Stimulated activated effector memory CD8-positive, alpha-beta T cell treated with anti-CD3 and anti-CD28 coated beads, Interleukin-12 subunit alpha, Interleukin-12 subunit beta, amount 100 ng/mL, for 72 hours (primary cell): Measurements from ENCODE around the gene HGS.

Source experiments
- ATAC-seq: fragments of 150-1000 bp; cut with Tn5 transposase; 2 replicates; pipeline ENCODE4 v1.10.0; 2021
- DNase-seq, 2 donors: peaks; one replicate each; pipeline ENCODE4 v3.0.0; 2021 to 2022; ENCODE audit warnings: low spot score in 2 of 2
- H3K27ac Mint-ChIP-seq: one replicate; pipeline ENCODE4 v1.8.0; 2022; ENCODE audit warnings: mild to moderate bottlenecking, mixed read lengths
- H3K36me3 Mint-ChIP-seq: one replicate; pipeline ENCODE4 v1.8.0; 2022; ENCODE audit warnings: mild to moderate bottlenecking, mixed read lengths
- H3K4me1 Mint-ChIP-seq: one replicate; pipeline ENCODE4 v1.8.0; 2022; ENCODE audit warnings: mixed read lengths
- H3K4me3 Mint-ChIP-seq: one replicate; pipeline ENCODE4 v1.8.0; 2022; ENCODE audit warnings: mild to moderate bottlenecking, mixed read lengths
- H3K9me3 Mint-ChIP-seq: one replicate; pipeline ENCODE4 v1.8.0; 2022; ENCODE audit warnings: mixed read lengths

Gene HGS

DNA sequence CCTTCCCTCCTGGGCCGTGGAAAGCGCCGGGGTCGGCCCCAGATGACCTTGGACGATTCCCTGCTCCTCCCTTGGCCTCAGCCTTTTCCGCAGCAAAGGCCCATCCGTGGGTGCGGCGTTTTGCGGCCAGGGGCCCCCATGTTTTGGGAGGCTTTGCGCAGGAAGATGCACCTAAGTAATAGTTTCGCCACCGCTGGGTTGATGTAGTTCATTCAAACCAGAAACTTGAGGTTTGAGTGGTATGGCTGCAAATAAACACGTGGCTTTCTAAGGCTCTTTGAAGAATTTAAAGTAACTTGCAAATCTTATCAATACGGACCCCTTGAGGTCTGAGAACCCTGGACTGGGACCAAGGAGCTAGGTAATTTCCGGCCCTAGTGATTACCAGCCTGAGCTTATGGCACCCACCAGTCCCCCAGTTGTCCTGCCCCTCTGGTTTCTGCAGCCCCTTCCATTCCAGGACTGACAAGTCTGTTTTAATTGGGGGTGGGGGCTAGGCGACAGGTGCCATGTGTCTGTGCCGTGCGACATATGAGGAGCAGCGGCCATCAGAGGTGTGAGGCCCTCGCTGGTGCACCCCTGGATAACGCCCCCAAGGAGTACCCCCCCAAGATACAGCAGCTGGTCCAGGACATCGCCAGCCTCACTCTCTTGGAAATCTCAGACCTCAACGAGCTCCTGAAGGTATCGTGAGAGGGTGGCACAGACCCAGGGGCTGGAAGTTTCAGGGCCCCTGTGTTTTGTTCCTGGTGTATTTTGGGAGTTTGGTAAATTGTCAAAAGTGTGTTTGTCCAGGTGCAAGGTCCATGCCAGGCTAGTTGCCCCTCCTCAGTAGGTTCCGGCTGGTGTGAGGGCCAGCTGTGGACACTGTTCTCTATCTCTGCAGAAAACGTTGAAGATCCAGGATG is 20.2 kb downstream of the HGS start:
- Mint-ChIP-seq H3K4me1 (peaks cover 48% of the 10 kb centered on the region), H3K4me3 (peak overlapping the region; percentile 94), H3K36me3 (peaks cover 89% of the 10 kb centered on the region), H3K9me3 (no peaks in the 10 kb centered on the region), H3K27ac (peak overlapping the region; percentile 99)
- ATAC-seq (no peak), DNase-seq (no peak)

DNA sequence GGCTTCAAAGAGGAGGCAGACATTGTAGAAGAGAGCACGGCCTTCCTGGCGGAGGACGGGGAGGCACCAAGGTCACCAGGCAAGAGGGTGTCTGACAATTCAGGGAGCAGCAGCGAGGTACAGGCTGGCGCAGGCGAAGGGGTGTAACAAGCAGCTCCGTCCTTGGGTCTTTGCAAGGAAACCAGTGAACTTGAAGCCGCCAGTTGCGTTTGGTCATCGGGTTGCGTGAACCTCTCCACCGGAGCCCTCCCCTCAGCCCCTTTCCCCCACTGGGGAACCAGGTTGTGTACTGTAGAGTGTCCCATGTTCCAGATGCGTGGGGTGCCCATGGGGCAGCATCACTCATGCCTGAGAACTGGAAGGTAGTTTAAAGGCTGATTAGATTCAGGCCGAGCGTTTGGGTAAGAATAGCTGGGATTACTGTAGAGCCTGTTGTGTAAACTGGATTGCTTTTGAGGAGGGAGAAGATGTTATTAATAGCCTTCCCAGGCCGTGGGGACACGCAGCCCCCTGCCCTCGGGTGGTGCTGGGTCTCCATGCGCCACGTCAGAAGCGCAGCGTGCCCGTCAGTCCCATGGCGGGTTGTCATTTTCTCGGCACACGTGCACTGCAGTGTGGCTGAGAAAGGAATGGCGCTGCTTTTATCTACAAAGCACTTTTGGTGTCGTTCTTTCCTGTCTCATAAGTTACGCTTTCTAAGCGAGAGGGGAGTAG is 21.9 kb downstream of the HGS start:
- Mint-ChIP-seq H3K36me3 (peaks cover 78% of the 10 kb centered on the region), H3K4me1 (peaks cover 53% of the 10 kb centered on the region), H3K27ac (peak overlapping the region; percentile 23), H3K9me3 (no peaks in the 10 kb centered on the region), H3K4me3 (no peak overlapping the region)
- ATAC-seq, result no peak
- no peak for DNase-seq

DNA sequence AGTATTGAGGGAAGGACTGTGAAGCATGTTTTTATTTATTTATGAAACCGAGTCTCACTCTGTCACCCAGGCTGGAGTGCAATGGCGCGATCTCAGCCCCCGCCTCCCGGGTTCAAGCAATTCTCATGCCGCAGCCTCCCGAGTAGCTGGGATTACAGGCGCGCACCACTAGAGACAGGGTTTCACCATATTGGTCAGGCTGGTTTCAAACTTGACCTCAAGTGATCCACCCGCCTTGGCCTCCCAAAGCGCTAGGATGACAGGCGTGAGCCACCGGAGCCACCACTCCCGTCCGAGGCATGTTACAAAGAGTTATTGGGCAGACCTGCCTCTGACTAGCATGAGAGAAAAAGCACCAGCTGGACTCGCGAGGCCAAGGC is 22.4 kb downstream of the HGS start:
- no peak overlapping the region for H3K27ac Mint-ChIP-seq
- H3K4me1 Mint-ChIP-seq, result peaks cover 52% of the 10 kb centered on the region
- no peaks in the 10 kb centered on the region for H3K9me3 Mint-ChIP-seq
- no peak overlapping the region for H3K4me3 Mint-ChIP-seq
- ATAC-seq (no peak), DNase-seq (no peak)
- peaks cover 78% of the 10 kb centered on the region for H3K36me3 Mint-ChIP-seq

DNA sequence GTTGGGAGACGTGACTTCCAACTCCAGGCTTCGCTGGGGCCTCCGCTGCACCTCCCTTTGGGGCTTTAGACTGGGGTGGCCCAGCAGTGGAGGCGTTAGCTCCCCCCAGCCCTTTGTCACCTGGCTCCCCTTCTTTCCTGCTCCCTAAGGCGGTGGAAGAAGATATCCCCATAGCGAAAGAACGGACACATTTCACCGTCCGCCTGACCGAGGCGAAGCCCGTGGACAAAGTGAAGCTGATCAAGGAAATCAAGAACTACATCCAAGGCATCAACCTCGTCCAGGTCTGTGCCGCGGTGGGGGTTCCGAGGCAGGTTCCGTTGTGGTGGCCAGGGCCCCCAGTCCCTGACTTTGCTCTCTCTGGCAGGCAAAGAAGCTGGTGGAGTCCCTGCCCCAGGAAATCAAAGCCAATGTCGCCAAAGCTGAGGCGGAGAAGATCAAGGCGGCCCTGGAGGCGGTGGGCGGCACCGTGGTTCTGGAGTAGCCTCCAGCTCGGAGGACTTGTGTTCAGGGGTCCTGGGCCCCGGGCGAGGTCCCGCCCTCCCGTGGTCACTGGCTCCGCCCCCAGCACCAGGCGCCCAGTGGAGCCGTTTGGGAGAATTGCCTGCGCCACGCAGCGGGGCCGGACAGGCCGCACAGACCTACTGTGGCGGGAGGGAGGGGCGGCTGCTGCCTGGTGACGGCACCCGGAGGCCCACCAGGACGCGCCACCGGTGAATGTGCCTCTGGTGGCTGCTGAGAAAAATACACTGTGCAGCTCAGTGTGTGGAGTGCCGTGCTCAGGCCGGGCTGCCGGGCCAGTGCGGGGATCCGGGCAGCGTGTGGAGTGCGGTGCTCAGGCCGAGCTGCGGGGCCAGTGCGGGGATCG is 23.2 kb downstream of the HGS start:
- Mint-ChIP-seq H3K27ac (no peak overlapping the region), H3K4me1 (peaks cover 44% of the 10 kb centered on the region), H3K36me3 (peaks cover 74% of the 10 kb centered on the region), H3K4me3 (no peak overlapping the region), H3K9me3 (no peaks in the 10 kb centered on the region)
- DNase-seq (no peak), ATAC-seq (no peak)

DNA sequence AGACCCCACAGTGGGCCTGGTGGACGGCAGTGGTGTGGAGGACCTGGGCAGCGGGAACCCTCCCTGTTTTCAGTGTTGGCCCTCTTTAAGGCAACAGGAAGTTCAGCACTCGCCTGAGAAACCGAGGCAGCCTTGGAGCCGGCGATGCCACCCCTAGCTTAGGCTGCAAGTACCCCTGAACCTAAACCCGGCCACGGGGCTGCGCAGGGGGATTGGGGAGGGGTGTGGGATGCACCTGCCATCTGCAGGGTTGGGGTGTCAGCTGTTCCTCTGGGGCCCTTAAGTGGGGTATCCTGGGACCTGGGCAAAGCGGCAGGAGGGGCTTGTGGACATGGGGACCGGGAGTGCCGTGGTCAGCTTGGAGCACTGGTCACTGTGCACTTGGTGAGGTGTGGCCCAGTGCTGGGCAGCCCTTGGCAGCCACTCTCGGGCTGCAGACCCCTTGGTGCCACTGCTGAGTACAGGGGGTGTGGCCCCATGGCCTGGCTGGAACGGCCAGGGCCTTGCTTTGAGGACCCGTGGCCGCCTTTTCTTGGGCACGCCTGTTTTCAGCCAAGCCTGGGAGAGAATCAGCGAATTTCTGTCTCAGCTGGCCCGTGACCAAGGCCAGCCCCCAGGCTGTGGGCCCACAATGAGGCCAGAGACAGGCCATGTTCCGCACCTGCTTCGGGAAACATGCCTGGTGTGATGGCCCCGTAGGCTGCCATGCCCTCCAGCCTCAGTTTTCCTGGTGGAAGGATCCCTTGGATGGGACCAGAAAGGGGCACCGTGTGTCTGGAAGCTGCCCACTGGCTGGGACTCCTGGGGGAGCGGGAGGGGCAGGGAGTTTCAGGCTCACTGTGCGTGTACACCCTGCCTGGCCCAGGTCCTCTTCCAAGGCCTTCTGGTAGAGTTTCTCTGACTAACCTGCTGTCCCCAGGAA is 24.2 kb downstream of the HGS start:
- Mint-ChIP-seq H3K36me3 (peaks cover 70% of the 10 kb centered on the region), H3K27ac (no peak overlapping the region), H3K4me1 (peaks cover 42% of the 10 kb centered on the region), H3K4me3 (no peak overlapping the region), H3K9me3 (no peaks in the 10 kb centered on the region)
- DNase-seq (no peak), ATAC-seq (no peak)

DNA sequence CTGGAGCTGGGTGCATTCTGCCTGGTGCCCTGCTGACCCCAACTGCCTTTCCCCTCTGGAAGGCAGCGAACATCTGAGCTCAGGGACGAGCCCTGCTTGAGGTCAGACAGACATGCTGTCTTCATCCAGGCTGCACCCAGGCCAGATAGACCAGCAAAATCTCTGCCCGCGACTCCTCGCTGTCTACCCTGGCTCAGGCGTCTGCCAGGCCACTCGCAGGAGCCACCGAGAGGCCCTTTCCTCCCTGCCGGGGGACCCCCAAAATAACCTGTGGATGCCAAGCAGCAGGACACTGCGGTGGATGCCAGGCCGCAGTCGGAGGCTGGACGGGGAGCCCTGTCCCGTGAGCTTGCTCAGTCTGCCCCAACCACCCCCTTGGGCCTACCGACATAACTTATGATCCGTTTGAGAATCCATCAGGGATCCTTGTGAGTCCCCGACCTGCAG is 25.0 kb downstream of the HGS start:
- no peak overlapping the region for H3K27ac Mint-ChIP-seq
- no peaks in the 10 kb centered on the region for H3K9me3 Mint-ChIP-seq
- no peak for ATAC-seq
- peaks cover 43% of the 10 kb centered on the region for H3K4me1 Mint-ChIP-seq
- no peak overlapping the region for H3K4me3 Mint-ChIP-seq
- no peak for DNase-seq
- H3K36me3 Mint-ChIP-seq, result peaks cover 65% of the 10 kb centered on the region

DNA sequence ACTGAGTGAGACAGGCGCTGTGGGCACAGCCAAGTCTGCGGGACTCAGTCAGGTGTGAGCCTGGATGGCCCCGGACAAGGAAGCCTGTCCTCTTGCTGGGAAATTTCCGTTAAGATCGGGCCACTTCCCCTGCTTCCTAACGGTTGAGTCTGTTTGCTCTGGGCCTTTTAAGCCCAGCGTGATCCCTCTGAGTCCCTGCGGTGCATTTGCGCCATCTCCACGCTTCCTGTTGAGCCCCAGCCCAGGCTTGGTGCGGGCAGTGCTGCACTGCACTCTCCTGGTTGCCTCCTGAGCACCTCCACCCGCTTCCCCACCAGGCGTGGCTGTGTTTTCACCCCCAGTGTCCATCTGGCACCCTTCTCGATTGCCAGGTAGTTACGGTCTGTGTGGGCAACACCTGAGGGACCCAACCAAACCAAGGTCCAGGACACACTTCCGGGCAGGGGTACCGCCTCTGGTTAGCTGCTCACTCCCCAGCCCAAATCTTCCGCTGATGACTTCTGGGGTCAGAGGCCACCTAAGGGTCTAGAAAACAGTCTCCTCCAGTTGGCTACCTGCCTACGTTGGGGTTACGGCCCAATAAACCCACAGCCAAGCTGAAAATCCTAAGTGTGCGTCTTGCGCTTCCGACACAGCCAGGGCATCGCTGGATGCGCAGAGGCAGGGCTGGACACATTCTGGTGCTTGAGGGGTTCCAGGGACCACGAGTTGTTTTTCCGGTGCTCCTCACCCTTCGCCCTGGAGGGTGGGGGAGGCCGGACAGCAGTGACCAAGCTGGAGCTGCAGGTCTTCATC is 26.9 kb downstream of the HGS start:
- no peaks in the 10 kb centered on the region for H3K9me3 Mint-ChIP-seq
- H3K27ac Mint-ChIP-seq, result peak overlapping the region; percentile 79
- H3K4me3 Mint-ChIP-seq, result peak overlapping the region; percentile 74
- ATAC-seq (no peak), DNase-seq (no peak)
- peaks cover 28% of the 10 kb centered on the region for H3K4me1 Mint-ChIP-seq
- peaks cover 46% of the 10 kb centered on the region for H3K36me3 Mint-ChIP-seq

DNA sequence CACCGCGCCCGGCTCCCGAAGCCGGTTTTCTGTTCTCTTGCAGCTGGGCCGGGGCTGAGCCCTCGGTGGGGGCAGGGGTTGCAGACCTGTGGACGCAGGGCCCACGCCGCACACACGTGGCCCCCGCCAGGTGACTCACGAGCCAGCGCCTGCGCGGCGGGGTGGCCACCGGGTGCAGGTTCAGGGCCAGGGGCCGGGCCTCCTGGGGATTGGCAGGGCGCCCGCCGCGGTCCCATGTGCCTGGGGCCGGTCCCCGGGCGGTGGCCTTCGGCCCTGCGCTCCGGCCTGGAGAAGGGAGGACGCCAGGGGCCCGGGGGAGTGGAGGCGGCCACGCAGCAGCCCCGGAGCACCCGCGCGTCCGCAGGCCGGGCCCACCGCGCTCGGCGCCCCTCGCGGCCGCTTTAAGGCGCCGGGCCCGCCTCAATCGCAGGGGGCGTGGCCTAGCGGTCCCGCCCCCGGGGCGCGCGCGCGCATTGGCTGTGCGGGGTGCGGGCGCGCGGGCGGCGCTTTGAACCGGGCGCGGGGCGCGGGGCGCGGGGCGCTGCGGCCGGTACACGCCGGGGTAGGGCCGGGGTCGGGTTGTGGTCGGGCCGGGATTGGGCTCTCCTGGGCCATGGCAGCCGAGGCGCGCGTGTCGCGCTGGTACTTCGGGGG is 28.1 kb downstream of the HGS start, which contains the start of gene SLC25A10:
Gene SLC25A10 (plus strand): TSS at position 471 of the 654 bp plus-strand sequence. CDS start 143 bp downstream, at position 614.
- peaks cover 33% of the 10 kb centered on the region for H3K36me3 Mint-ChIP-seq
- DNase-seq (peak; percentile 80 to 91), ATAC-seq (peak; percentile 91)
- H3K4me1 Mint-ChIP-seq, result peaks cover 17% of the 10 kb centered on the region
- H3K4me3 Mint-ChIP-seq, result peak within 1 kb of the TSS; percentile 81
- H3K9me3 Mint-ChIP-seq, result no peaks in the 10 kb centered on the region
- peak within 1 kb of the TSS; percentile 79 for H3K27ac Mint-ChIP-seq

DNA sequence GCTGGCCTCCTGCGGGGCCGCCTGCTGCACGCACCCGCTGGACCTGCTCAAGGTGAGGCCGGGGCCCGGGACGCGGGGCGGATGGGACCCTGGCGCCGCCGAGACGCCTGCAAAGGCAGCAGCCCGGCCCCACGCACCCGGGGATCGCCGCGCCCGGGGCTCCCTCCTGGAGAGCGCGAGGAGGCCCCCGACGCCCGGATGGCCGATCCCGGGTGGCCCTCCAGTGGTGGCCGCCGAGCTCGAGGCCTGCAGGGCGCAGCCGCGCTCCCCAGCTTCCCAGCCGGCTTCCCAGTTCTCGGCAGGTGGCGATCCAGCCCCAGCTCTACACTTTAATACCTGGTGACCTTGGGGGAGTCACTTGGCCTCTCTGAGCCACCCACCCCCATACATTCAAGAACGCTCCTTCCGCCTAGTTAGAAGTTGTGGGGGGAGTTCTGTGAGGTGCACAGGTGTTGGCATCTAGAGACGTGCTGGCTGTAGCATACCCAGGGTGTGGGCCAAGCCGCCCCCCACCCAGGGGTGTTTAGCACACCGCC is 28.7 kb downstream of the HGS start:
- no peak for DNase-seq
- Mint-ChIP-seq H3K4me1 (peaks cover 17% of the 10 kb centered on the region), H3K4me3 (peak overlapping the region; percentile 81), H3K36me3 (peaks cover 27% of the 10 kb centered on the region), H3K9me3 (no peaks in the 10 kb centered on the region), H3K27ac (peak overlapping the region; percentile 58)
- ATAC-seq, result peak; percentile 31

DNA sequence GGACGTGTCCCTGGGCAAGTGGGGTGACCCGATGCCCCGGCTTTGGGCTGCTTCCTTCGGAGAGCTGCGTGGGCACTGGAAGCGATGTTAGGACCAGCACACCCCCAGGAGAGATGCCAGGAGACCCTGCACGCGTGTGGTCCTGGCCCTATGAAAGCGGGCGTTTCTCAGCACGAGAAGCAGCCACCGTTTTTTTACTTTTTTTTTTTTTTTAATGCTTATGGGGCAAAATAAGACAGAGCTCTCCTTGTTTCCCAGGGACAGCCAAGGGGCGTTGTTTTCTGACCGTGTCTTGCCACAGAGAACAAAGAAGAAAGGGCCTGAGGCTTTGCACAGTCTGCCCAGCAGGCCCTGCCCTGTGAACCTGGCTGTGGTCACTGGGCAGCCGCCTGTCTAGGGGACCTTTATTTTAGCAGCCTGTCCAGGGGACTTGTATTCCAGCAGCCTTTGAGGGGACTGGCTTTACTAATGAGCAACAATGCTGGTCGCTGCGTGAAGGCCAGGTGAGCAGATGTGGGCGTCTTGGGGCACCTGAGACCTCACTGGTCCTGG is 29.3 kb downstream of the HGS start:
- H3K27ac Mint-ChIP-seq, result peak overlapping the region; percentile 58
- no peak for DNase-seq
- H3K36me3 Mint-ChIP-seq, result peaks cover 23% of the 10 kb centered on the region
- H3K9me3 Mint-ChIP-seq, result no peaks in the 10 kb centered on the region
- peak overlapping the region; percentile 81 for H3K4me3 Mint-ChIP-seq
- no peak for ATAC-seq
- H3K4me1 Mint-ChIP-seq, result peaks cover 17% of the 10 kb centered on the region

DNA sequence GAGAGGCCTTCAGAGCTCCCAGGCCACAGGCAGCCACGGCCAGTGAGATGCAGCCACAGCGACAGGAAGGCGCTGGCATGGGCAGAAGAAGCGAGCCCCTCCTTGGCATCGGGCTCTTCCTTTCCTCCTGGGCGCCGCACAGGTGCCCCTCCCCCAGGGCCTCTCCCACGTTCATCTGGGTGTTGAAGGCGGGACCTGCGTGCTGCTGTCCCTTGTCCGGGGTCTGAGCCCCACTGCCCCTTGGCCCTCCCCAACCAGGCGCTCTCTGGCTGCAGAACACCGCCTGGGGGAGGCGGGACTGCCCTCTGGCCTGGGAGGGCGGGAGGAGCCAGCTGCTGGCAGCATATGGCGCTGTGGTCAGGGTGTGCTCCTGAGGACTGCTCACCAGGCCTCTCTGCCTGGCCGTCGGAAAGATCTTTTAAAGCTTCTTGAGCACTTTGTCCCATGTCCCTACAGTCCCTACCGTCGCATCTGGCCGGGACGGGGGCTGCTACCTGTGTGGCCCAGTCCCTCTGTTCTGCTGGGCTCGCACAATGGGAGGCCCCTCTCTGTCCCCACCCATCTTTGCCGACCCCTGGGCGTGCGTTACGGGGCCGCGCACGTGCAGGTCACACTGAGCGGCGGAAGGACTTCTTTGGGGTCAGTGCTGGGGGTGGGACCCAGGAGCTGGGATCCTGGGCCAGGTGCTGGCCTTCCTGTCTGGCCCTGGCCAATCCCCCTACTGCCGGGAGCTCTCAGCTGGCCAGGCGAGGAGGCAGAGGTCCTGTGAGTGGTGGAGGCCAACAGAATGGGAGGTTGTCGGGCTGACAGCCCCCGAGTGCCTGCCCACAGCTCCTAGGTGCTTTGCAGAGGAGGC is 30.0 kb downstream of the HGS start:
- H3K36me3 Mint-ChIP-seq, result peaks cover 23% of the 10 kb centered on the region
- H3K4me3 Mint-ChIP-seq, result peak overlapping the region; percentile 81
- H3K27ac Mint-ChIP-seq, result no peak overlapping the region
- no peak for ATAC-seq
- H3K4me1 Mint-ChIP-seq, result peaks cover 17% of the 10 kb centered on the region
- no peak for DNase-seq
- H3K9me3 Mint-ChIP-seq, result no peaks in the 10 kb centered on the region
